Peyer's patch (tissue), 4 donors: ENCODE measurements around the gene ARX. TPM values are rescaled to one million over a fixed set of nuclear protein-coding genes. Genes with fewer than 3 reads are reported as not detected.

Experiments
- DNase-seq, 3 donors: peaks; one replicate each; pipeline ENCODE4 v3.0.0-alpha.2; 2017 to 2019
- H3K27ac ChIP-seq, 4 donors: fragments of 200-600 bp; sonication (generic); one replicate each; pipeline ENCODE4 v1.5.1; 2016 to 2019
- H3K27me3 ChIP-seq, 2 donors: fragments of 200-600 bp; sonication (generic); one replicate each; pipeline ENCODE4 v1.5.1; 2019
- H3K36me3 ChIP-seq, 3 donors: fragments of 200-600 bp; sonication (generic); one replicate each; pipeline ENCODE4 v1.5.1; 2016 to 2019
- H3K4me1 ChIP-seq, 4 donors: fragments of 200-600 bp; sonication (generic); one replicate each; pipeline ENCODE4 v1.5.1; 2016 to 2019
- H3K4me3 ChIP-seq, 4 donors: fragments of 200-600 bp; sonication (generic); 1 replicate in 3 of 4; 2 replicates in 1 of 4; pipeline ENCODE4 v1.5.1; 2016 to 2019; ENCODE audit warnings: mild to moderate bottlenecking in 1 of 4
- H3K9me3 ChIP-seq, 4 donors: fragments of 200-600 bp; sonication (generic); one replicate each; pipeline ENCODE4 v1.5.1; 2016 to 2019; ENCODE audit warnings: mild to moderate bottlenecking in 1 of 4
- POLR2A ChIP-seq, 2 donors: fragments of 450-650 bp; IDR thresholded peaks; one replicate each; pipeline ENCODE4 v1.5.1; 2017; ENCODE audit warnings: antibody characterized with exemption in 2 of 2, mild to moderate bottlenecking in 2 of 2, moderate library complexity in 2 of 2
- total RNA-seq, 4 donors: library from RNA; depleted of rRNA; stranded (reverse); fragments of >200 nt; gene quantifications; one replicate each; pipeline ENCODE4 v1.1.0, GENCODE V29; 2016
- TF ChIP-seq, protein P1 (sequence below), 6 experiments: fragments of 450-650 bp in 4 of 6; fragments of 200-600 bp in 2 of 6; sonication (generic) in 1 of 6; IDR thresholded peaks; one replicate each; pipeline ENCODE4 v1.5.1; 2017 to 2019; ENCODE audit warnings: antibody characterized with exemption in 6 of 6, mild to moderate bottlenecking in 3 of 6, moderate library complexity in 1 of 6

Gene ARX
- total RNA-seq, 4 donors from 2014 or later: 0.40 to 1.0 (median 0.88) TPM; not detected in 1

DNA sequence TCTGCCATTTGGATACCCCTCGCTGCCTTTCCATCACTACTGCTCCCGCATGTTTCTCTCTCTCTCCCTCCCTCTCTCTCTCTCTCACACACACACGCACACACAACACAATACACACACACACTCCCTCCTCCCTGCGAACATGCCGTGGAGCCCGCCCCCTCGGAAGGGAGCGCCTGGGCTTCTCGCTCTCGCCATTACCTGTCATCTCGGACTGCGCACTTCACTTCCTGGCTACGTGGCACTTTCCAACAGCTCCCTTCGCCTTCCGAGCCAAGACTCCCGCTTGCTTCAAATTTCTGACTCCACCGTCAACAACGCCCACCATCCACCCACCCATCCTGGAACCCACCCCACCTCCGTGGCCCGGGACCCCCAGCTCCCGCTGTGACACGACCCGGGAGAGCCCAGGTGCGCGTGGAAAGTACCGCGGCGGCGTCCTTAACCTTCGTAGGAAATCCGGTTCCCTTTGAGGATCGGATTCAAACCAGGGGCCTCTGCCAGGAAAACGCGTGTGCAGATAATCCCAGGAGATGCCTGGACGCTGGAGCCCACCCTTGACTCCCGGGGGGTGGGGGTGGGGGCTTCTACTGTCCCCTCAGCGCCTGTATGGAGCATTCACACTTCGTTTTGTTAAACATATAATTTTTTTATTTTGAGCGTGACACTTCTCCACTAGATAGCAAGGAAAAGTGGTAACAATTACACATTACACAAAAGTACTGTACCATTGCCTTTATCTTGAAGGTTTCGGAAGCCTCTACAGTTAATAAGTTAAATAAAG, 12.5 kb downstream of the ARX start:
- H3K4me3 ChIP-seq: peak overlapping the region in 2 of 4 donors; percentile 29 to 41
- no peak for DNase-seq

DNA sequence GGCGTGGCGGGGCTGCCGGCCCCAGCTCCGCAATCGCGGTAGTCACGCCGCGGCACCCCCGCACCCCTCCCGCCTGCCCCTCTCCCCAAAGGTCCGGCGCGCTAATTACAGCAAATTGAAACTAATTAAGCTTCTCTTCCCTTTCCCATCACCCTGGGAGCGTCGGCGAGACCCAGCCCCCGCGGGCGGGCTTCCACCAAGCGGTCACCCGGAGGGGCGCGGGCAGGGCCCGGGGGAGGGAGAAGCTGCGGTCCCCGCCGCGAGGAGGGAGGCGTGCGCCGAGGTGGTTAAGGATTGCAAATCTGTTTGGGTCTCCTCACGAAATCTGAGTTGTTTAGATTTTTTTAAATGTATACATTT, 13.1 kb downstream of the ARX start:
- TF ChIP-seq, protein P1, sequence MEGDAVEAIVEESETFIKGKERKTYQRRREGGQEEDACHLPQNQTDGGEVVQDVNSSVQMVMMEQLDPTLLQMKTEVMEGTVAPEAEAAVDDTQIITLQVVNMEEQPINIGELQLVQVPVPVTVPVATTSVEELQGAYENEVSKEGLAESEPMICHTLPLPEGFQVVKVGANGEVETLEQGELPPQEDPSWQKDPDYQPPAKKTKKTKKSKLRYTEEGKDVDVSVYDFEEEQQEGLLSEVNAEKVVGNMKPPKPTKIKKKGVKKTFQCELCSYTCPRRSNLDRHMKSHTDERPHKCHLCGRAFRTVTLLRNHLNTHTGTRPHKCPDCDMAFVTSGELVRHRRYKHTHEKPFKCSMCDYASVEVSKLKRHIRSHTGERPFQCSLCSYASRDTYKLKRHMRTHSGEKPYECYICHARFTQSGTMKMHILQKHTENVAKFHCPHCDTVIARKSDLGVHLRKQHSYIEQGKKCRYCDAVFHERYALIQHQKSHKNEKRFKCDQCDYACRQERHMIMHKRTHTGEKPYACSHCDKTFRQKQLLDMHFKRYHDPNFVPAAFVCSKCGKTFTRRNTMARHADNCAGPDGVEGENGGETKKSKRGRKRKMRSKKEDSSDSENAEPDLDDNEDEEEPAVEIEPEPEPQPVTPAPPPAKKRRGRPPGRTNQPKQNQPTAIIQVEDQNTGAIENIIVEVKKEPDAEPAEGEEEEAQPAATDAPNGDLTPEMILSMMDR (IDR thresholded peaks at IDR 0.05): no peak
- no peak for TF ChIP-seq POLR2A (IDR thresholded peaks at IDR 0.05)
- peaks cover 0 to 8% of the 10 kb centered on the region in 2 donors for H3K27me3 ChIP-seq
- no peak overlapping the region for H3K27ac ChIP-seq
- H3K9me3 ChIP-seq: no peaks in the 10 kb centered on the region
- peak overlapping the region in 2 of 4 donors; percentile 29 to 41 for H3K4me3 ChIP-seq
- DNase-seq: no peak
- peaks cover 0 to 24% (median 0%) of the 10 kb centered on the region in 4 donors for H3K4me1 ChIP-seq
- no peaks in the 10 kb centered on the region for H3K36me3 ChIP-seq

More for the DNA sequence above, 12.5 kb downstream of the ARX start:
- Histone ChIP-seq H3K4me1 (peaks cover 0 to 24% (median 0%) of the 10 kb centered on the region in 4 donors), H3K27me3 (peaks cover 0 to 8% of the 10 kb centered on the region in 2 donors), H3K36me3 (no peaks in the 10 kb centered on the region), H3K27ac (no peak overlapping the region), H3K9me3 (no peaks in the 10 kb centered on the region)
- no peak for TF ChIP-seq POLR2A (IDR thresholded peaks at IDR 0.05)
- TF ChIP-seq, protein P1 (IDR thresholded peaks at IDR 0.05): no peak

DNA sequence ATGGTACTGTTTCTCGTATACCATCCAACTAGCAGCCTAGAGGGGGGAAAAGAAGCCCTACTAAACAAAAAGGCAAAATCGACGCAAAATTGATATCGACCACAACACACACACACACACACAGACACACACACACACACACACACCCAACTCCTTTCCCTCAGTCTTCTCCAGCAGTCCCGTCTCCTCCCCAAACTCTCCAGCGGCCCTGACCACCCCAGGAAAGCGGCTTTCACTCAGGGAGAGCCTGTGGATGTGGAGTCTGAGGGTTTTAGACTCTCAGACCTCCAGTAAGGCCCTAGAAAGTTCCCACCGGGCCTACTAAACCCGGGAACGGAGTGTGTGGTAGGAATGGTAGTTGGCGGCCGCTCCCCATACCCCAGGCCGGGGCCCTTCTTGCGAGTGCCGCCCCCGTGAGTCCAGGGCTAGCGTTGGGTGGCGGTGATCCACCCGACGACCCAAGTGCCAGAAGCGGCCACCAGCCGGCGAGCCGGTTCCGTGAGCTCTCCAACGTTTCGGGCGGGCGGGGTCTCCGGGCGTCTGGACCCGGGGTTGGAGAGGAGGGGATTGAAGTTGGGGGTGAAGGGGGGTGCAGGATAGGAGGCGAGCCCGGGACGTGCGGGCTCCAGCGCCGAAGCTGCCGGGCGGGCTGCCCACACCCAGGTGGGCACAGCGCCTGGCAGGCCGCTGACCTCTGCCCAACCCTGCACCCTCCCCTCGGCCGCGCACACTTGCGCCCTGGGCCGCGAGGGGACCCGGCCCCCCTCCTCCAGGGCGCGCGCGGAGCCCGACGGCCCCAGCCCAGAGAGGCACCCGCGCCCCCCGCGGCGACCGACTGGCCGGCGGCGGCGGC, 13.7 kb downstream of the ARX start:
- Histone ChIP-seq H3K4me3 (peak overlapping the region in 2 of 4 donors; percentile 29 to 41), H3K27ac (no peak overlapping the region), H3K27me3 (peaks cover 0 to 2% of the 10 kb centered on the region in 2 donors), H3K4me1 (peaks cover 0 to 20% (median 0%) of the 10 kb centered on the region in 4 donors), H3K36me3 (no peaks in the 10 kb centered on the region), H3K9me3 (no peaks in the 10 kb centered on the region)
- DNase-seq: no peak
- TF ChIP-seq POLR2A (IDR thresholded peaks at IDR 0.05): no peak
- TF ChIP-seq, protein P1 (IDR thresholded peaks at IDR 0.05): no peak

DNA sequence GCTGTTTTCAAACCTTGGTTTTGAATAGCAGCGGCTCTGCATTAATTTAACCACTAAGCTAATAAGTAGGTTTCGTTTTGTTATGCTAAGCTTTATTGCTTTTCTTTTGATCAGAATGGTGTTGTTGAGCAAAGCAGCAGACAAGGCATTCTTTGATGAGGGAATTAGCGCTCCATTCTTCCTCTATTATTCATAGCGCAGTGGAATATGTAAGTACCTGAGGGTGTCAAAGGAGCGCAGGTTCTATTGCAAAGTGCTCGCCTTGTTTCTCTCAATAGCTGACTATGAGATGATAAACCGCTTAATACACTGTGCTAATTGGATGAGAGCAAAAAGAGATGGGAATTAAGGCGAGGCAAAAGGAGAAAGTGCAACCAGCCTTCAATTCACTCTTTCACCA, 16.3 kb downstream of the ARX start:
- Histone ChIP-seq H3K27ac (no peak overlapping the region), H3K27me3 (no peaks in the 10 kb centered on the region), H3K4me1 (peaks cover 0 to 2% (median 0%) of the 10 kb centered on the region in 4 donors), H3K36me3 (no peaks in the 10 kb centered on the region), H3K9me3 (no peaks in the 10 kb centered on the region), H3K4me3 (no peak overlapping the region)
- TF ChIP-seq POLR2A (IDR thresholded peaks at IDR 0.05): no peak
- TF ChIP-seq, protein P1 (IDR thresholded peaks at IDR 0.05): no peak
- DNase-seq: no peak

DNA sequence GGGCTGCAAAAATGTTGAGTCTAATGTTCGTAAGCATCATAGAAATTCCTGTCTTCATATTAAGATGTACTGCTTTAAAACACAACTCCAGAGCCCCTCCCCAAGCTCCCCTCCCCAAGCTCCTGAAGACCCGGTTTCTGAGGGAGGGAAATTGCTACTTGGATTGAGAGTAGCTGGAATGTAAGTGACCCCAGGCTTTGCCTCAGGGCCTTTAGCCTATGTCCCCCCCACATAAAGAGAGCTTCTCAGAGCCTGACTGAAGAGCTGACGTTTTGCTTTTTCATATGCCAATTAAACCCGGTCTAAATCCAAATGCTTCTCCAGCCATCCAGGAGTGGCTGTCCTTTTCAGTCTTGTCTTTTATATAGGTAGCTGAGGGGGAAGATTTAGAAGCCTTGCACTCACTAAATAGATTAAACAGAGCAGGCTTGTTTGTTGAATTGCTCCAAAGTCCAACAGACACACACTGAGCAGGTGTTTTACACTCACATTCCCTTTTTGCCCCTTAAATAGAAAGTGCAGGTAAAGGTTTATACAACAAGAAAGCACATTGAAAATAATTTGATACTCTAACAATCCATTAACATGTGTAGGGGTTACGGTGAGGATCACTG, 19.6 kb downstream of the ARX start:
- Histone ChIP-seq H3K9me3 (no peaks in the 10 kb centered on the region), H3K27ac (no peak overlapping the region), H3K4me3 (no peak overlapping the region), H3K4me1 (no peaks in the 10 kb centered on the region), H3K36me3 (no peaks in the 10 kb centered on the region), H3K27me3 (no peaks in the 10 kb centered on the region)
- TF ChIP-seq POLR2A (IDR thresholded peaks at IDR 0.05): no peak
- TF ChIP-seq, protein P1 (IDR thresholded peaks at IDR 0.05): no peak
- DNase-seq: no peak
